Measurements from ENCODE around the gene DNAJB1.

DNAJB1 gene

DNA sequence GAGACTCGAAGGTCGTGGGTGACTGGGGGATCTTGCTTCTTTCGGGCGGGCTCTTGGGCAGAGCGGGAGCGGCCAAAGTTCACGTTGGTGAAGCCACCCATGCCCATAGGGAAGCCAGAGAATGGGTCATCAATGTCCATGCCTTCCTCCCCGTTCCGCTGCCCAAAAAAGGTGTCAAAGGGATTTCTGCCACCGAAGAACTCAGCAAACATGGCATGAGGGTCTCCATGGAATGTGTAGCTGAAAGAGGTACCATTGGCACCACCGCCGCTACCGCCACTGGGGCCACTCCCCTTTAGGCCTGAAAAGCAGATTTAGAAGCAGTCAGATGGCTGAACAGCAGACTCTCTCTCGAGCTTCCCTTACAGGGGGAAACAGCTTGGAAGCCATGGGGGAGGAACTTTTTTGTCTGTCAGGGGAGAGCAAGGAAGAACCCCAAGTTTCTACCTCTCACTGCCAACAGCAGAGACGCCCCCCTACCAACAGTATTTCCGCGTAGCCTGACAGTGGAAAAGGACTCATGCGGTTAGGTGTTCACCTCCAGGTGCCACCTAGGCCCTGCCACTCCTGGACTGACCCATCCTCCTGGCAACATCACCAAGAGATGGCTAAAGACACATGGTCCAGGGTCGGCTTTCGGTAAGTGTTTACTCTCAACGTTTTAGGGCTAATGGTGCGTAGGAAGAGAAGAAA lies 1.3 kb downstream of the DNAJB1 start:
- H3K27me3 ChIP-seq (ENCODE audit: insufficient read depth, low read length) = no peaks in the 10 kb centered on the region
- peak overlapping the region; percentile 85 for H3K9ac ChIP-seq (ENCODE audit: low read depth, low read length)
- H3K9me3 ChIP-seq (ENCODE audit: insufficient read depth, low read depth, low read length) = no peaks in the 10 kb centered on the region
- H3K4me1 ChIP-seq (ENCODE audit: insufficient read depth, low read length) = peaks cover 9% of the 10 kb centered on the region; the same call in 1 of the 2 replicates
- no peak overlapping the region for H3K27ac ChIP-seq (ENCODE audit: low read depth, low read length)
- H3K36me3 ChIP-seq (ENCODE audit: insufficient read depth, low read length) = peaks cover 31% of the 10 kb centered on the region
- WGBS = 50% methylated on average over 21 of the region's 22 CpGs
- peak overlapping the region; percentile 86 for H3K4me3 ChIP-seq (ENCODE audit: low read length)

GRCh38 chr19:14516048-14516534 lies 2.1 kb downstream of the DNAJB1 start:
- Histone ChIP-seq H3K27me3 (ENCODE audit: insufficient read depth, low read length) (no peaks in the 10 kb centered on the region), H3K36me3 (ENCODE audit: insufficient read depth, low read length) (peaks cover 31% of the 10 kb centered on the region), H3K9ac (ENCODE audit: low read depth, low read length) (no peak overlapping the region), H3K4me3 (ENCODE audit: low read length) (peak overlapping the region; percentile 86), H3K4me1 (ENCODE audit: insufficient read depth, low read length) (peaks cover 9% of the 10 kb centered on the region; the same call in 1 of the 2 replicates), H3K27ac (ENCODE audit: low read depth, low read length) (no peak overlapping the region), H3K9me3 (ENCODE audit: insufficient read depth, low read depth, low read length) (no peaks in the 10 kb centered on the region)
- 92% methylated on average over 15 of the region's 15 CpGs for WGBS

- Histone ChIP-seq H3K36me3 (ENCODE audit: insufficient read depth, low read length) (peaks cover 31% of the 10 kb centered on the region), H3K27ac (ENCODE audit: low read depth, low read length) (no peak overlapping the region), H3K9ac (ENCODE audit: low read depth, low read length) (no peak overlapping the region), H3K9me3 (ENCODE audit: insufficient read depth, low read depth, low read length) (no peaks in the 10 kb centered on the region), H3K4me1 (ENCODE audit: insufficient read depth, low read length) (peaks cover 9% of the 10 kb centered on the region; the same call in 1 of the 2 replicates), H3K4me3 (ENCODE audit: low read length) (no peak overlapping the region; the same call in 1 of the 2 replicates), H3K27me3 (ENCODE audit: insufficient read depth, low read length) (no peaks in the 10 kb centered on the region)
- 93% methylated on average over 8 of the region's 8 CpGs for WGBS
Observed at GRCh38 chr19:14515501-14516047, 2.6 kb downstream of the DNAJB1 start.

- Histone ChIP-seq H3K36me3 (ENCODE audit: insufficient read depth, low read length) (peaks cover 31% of the 10 kb centered on the region), H3K4me3 (ENCODE audit: low read length) (no peak overlapping the region), H3K27me3 (ENCODE audit: insufficient read depth, low read length) (no peaks in the 10 kb centered on the region), H3K27ac (ENCODE audit: low read depth, low read length) (no peak overlapping the region), H3K9ac (ENCODE audit: low read depth, low read length) (no peak overlapping the region), H3K9me3 (ENCODE audit: insufficient read depth, low read depth, low read length) (no peaks in the 10 kb centered on the region), H3K4me1 (ENCODE audit: insufficient read depth, low read length) (0 out of 2 replicates have a peak, but pooled peaks cover under 1% of the 10 kb centered on the region)
- WGBS = 93% methylated on average over 8 of the region's 8 CpGs
Observed at GRCh38 chr19:14514215-14514863, 3.9 kb downstream of the DNAJB1 start.

DNA sequence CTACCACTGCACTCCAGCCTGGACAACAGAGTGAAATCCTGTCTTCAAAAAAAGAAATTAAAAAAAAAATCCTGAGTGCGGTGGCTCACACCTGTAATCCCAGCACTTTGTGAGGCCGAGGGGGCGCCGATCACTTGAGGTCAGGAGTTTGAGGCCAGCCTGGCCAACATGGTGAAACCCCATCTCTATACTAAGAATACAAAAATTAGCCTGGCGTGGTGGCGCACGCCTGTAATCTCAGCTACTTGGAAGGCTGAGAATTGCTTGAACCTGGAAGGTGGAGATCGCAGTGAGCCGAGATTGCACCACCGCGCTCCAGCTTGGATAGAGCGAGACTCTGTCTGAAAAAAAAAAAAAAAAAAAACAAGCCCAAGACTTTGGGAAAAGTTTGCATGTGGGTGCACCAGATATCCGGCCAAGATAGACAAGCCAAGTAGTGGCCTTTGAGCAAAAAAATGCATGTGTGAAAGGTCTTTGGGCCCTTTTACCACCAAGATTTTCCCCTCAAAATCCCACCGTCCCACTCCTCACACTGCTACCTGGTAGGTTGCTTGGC lies 5.7 kb downstream of the DNAJB1 start:
- 95% methylated on average over 14 of the region's 14 CpGs for WGBS
- Histone ChIP-seq H3K36me3 (ENCODE audit: insufficient read depth, low read length) (peaks cover 31% of the 10 kb centered on the region), H3K27me3 (ENCODE audit: insufficient read depth, low read length) (no peaks in the 10 kb centered on the region), H3K4me3 (ENCODE audit: low read length) (no peak overlapping the region), H3K4me1 (ENCODE audit: insufficient read depth, low read length) (no peaks in the 10 kb centered on the region), H3K27ac (ENCODE audit: low read depth, low read length) (no peak overlapping the region), H3K9ac (ENCODE audit: low read depth, low read length) (no peak overlapping the region), H3K9me3 (ENCODE audit: insufficient read depth, low read depth, low read length) (no peaks in the 10 kb centered on the region)

- peaks cover 25% of the 10 kb centered on the region for H3K36me3 ChIP-seq (ENCODE audit: insufficient read depth, low read length)
- H3K27ac ChIP-seq (ENCODE audit: low read depth, low read length) = no peak overlapping the region
- H3K9ac ChIP-seq (ENCODE audit: low read depth, low read length) = no peak overlapping the region
- 93% methylated on average over 4 of the region's 4 CpGs for WGBS
- no peaks in the 10 kb centered on the region for H3K27me3 ChIP-seq (ENCODE audit: insufficient read depth, low read length)
- H3K4me1 ChIP-seq (ENCODE audit: insufficient read depth, low read length) = no peaks in the 10 kb centered on the region
- H3K9me3 ChIP-seq (ENCODE audit: insufficient read depth, low read depth, low read length) = no peaks in the 10 kb centered on the region
- H3K4me3 ChIP-seq (ENCODE audit: low read length) = no peak overlapping the region
Observed at GRCh38 chr19:14511229-14511593, 7.0 kb downstream of the DNAJB1 start.

- peaks cover 19% of the 10 kb centered on the region for H3K36me3 ChIP-seq (ENCODE audit: insufficient read depth, low read length)
- no peak overlapping the region for H3K27ac ChIP-seq (ENCODE audit: low read depth, low read length)
- no peak overlapping the region for H3K4me3 ChIP-seq (ENCODE audit: low read length)
- WGBS = 90% methylated on average over 22 of the region's 22 CpGs
- H3K4me1 ChIP-seq (ENCODE audit: insufficient read depth, low read length) = peaks cover 5% of the 10 kb centered on the region; the same call in 1 of the 2 replicates
- no peaks in the 10 kb centered on the region for H3K27me3 ChIP-seq (ENCODE audit: insufficient read depth, low read length)
- H3K9ac ChIP-seq (ENCODE audit: low read depth, low read length) = no peak overlapping the region
- H3K9me3 ChIP-seq (ENCODE audit: insufficient read depth, low read depth, low read length) = no peaks in the 10 kb centered on the region
Observed at GRCh38 chr19:14510311-14511228, 7.6 kb downstream of the DNAJB1 start.

GRCh38 chr19:14507704-14508542 lies 10.3 kb downstream of the DNAJB1 start:
- H3K36me3 ChIP-seq (ENCODE audit: insufficient read depth, low read length) = no peaks in the 10 kb centered on the region
- no peak overlapping the region for H3K27ac ChIP-seq (ENCODE audit: low read depth, low read length)
- H3K4me1 ChIP-seq (ENCODE audit: insufficient read depth, low read length) = peaks cover 6% of the 10 kb centered on the region; the same call in 1 of the 2 replicates
- WGBS = 90% methylated on average over 12 of the region's 12 CpGs
- H3K9me3 ChIP-seq (ENCODE audit: insufficient read depth, low read depth, low read length) = no peaks in the 10 kb centered on the region
- no peaks in the 10 kb centered on the region for H3K27me3 ChIP-seq (ENCODE audit: insufficient read depth, low read length)
- H3K9ac ChIP-seq (ENCODE audit: low read depth, low read length) = no peak overlapping the region
- H3K4me3 ChIP-seq (ENCODE audit: low read length) = no peak overlapping the region

- no peaks in the 10 kb centered on the region for H3K27me3 ChIP-seq (ENCODE audit: insufficient read depth, low read length)
- no peaks in the 10 kb centered on the region for H3K36me3 ChIP-seq (ENCODE audit: insufficient read depth, low read length)
- H3K9me3 ChIP-seq (ENCODE audit: insufficient read depth, low read depth, low read length) = no peaks in the 10 kb centered on the region
- H3K4me1 ChIP-seq (ENCODE audit: insufficient read depth, low read length) = peaks cover 6% of the 10 kb centered on the region; the same call in 1 of the 2 replicates
- H3K4me3 ChIP-seq (ENCODE audit: low read length) = no peak overlapping the region
- no peak overlapping the region for H3K27ac ChIP-seq (ENCODE audit: low read depth, low read length)
- H3K9ac ChIP-seq (ENCODE audit: low read depth, low read length) = no peak overlapping the region
- 51% methylated on average over 19 of the region's 19 CpGs for WGBS
Observed at GRCh38 chr19:14505488-14506239, 12.5 kb downstream of the DNAJB1 start.

Measured in HUES64 (cell line).